ENCODE data around the gene KDM2A.
"Not testable (repeated sequence)": the region's sequence is repeated elsewhere in the genome, so short reads cannot be mapped to it uniquely, and the experiment has no call there.

Gene KDM2A

DNA sequence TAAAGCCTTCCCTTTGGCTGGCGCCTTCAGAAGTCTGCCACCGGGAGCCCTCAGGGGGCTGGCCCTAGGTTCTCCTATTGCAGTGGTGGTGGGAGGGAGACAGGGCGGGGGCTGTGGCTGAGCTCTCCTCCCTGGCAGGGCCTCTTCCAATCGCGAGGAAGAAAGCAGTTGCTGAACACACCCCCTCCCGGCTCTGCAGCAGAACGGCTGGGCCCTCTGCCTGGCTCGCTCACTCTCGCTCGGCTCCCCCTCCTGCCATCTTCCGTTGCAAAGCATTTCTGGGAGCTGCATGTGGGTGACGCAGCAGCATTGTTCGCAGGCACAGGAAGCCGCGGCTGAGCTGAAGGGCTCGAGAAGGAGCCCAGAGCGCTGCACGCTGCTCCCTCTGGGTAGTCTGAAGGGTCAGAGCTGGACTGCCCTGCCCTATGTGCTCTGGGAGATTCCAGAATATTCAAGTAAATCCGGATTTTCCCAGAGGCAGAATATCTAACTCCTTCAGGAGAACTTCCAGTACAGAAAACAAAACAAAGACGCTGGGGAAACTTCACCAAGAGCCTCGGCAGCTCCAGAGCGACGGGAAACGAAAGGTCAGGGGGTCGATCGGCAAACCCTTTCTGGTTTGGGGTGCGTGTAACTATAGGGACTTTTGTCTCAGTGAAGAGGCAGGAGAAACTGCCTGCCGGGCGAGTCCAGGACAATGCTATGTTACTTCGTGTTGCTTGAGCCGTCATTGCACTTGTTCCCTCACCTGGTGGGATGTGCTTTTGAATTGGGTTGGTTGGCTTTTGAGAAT lies 120.9 kb downstream of the KDM2A start:
- peak; percentile 99 for DNase-seq

- peak; percentile 59 for DNase-seq
These were observed 121.7 kb downstream of the KDM2A start for GRCh38 chr11:67240576-67241389.

DNA sequence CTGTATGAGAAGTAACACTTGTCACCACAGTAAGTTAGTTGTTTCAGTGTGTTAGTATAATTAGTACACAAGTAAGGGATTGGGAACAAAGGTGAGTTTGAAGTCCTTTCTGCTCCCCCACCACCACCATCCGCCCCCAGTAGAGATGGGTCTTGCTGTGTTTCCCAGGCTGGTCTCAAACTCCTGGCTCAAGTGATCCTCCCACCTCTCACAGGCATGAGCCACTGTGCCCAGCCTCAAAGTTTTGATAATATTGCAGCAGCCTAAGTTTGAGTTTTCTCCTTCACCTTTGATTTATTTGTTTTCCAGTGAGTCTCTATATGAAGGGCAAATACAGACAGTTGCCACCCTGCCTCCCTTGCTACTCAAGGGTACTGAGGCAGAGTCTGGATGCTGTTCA lies 123.5 kb downstream of the KDM2A start:
- DNase-seq = no peak

GRCh38 chr11:67243051-67243450 lies 124.0 kb downstream of the KDM2A start:
- DNase-seq = no peak

DNA sequence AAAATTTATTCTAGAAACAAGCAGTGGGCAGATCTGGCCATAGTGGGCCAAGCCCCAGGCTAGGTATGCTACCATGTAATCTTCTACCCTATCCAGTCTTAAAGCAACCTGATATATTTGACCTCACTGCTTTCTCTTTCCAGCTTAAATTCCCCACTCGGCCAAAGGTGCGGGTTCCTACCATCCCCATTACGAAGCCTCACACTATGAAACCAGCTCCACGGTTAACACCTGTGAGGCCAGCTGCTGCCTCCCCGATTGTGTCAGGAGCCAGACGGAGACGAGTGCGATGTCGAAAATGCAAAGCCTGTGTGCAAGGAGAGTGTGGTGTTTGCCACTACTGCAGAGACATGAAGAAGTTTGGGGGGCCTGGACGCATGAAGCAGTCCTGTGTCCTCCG lies 126.0 kb downstream of the KDM2A start:
- no peak for DNase-seq

- no peak for DNase-seq
These were observed 129.0 kb downstream of the KDM2A start for GRCh38 chr11:67247946-67248550.

DNA sequence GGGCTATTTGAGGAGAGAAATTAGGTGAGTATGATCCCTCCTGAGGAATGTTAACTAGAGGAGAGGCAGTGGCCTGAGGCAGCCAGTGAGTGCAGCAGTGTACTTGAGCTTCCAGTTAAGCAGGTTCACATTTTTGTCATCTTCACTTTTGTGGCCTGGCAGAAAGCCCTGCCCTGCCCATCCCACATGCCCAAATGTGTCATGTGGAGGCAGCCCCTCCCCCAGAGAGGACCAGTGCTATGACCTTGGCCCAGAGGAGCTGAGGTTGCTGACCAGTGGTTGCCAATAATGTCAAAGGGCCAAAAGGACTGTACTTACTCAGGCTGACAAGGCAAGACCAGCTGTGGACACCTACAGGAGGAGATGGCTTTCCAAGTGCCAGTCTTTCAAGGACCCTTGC lies 129.6 kb downstream of the KDM2A start:
- DNase-seq = no peak

GRCh38 chr11:67250059-67251043 lies 131.3 kb downstream of the KDM2A start:
- DNase-seq = no peak

DNA sequence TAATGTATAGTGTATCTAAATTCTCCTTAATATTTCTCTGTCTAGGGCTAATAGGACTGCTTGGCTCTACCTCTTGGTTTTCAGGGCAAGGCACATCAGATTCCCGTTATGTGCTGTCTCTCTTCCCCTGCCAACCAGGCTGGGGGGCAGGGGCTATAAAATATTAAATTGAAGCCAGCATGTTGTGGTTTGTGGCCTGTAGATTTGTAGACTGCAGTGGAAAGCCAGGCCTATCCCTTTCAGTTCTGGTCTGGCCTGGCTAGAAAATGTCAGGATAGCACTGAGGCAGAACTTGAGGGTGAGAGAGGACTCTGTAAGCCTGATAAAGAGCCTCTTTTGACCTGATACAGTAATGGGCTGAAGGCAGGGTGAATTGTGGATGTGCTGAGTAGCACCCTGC lies 132.8 kb downstream of the KDM2A start:
- no peak for DNase-seq

GRCh38 chr11:67252831-67253239 lies 133.8 kb downstream of the KDM2A start:
- no peak for DNase-seq

- no peak for DNase-seq
These were observed 135.0 kb downstream of the KDM2A start for GRCh38 chr11:67253872-67254624.

GRCh38 chr11:67254798-67255197 lies 135.7 kb downstream of the KDM2A start:
- no peak for DNase-seq

DNA sequence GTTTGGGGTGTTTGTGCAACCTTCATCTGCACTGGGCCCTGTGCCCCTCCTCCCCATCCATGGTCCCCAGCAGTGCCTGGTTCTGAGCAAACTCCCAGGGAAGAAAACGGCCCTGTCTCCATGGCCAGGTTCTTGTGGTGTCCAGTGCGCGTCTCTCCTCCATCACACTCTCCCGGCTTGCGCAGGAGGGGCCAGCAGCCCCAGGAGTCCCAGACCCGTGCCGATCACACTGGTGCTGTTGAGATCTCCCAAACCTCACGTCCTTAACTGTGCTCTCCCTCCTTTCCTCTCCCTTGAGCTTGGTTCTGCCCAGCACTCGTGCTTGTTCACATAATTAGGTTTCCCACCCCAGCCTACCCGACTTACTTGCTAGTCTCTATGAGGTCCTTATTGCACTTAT lies 136.3 kb downstream of the KDM2A start:
- DNase-seq = no peak

- no peak for DNase-seq
These were observed 136.8 kb downstream of the KDM2A start for GRCh38 chr11:67255864-67256263.

DNA sequence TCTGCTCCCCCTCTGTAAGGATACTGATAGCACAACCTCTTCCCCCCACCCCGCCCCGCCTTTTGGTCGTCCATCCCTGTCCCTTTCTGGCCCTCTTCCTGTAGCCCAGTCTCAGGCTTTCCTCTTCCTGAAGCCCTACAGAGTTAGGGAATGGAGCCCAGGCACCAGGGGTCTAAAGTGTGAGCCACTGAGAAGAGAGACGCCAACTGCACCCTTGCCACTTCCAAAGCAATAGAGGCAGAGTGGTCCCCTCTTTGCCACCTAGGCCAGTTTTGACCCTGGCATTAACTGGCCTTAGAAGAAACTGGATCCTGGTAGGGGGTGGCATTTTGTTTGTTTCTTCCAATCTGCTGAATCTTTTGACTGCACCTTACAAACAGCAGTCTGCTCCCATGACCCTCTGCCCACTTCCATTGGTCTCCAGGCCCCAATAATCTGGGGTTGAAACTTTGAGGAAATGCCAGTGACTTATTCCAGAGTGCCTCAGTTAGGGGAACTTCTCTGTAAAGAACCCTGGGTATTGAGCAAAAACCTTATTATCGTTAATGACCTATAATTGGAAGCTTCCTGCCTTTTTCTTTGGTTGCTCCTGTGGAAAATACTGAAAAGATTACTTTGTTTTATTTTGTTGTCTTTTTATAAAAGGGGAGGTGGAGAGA lies 137.5 kb downstream of the KDM2A start:
- no peak for DNase-seq

DNA sequence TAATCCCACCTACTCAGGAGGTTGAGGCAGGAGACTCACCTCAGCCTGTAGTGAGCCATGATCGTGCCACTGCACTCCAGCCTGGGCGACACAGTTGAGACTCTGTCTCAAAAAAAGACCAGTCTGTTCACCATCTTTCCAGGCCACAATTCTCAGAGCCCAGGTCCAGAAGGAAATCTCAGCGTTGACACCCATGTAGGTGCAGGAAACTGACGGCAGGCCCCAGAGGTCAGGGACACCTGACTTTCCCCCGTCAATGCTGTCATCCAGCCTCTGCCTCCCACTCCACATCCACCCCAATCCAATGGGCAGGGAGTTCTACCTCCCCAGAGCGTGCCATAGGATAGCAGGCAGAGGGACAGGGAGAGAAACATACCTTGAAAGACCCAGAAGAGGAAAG lies 141.3 kb downstream of the KDM2A start:
- no peak for DNase-seq

DNA sequence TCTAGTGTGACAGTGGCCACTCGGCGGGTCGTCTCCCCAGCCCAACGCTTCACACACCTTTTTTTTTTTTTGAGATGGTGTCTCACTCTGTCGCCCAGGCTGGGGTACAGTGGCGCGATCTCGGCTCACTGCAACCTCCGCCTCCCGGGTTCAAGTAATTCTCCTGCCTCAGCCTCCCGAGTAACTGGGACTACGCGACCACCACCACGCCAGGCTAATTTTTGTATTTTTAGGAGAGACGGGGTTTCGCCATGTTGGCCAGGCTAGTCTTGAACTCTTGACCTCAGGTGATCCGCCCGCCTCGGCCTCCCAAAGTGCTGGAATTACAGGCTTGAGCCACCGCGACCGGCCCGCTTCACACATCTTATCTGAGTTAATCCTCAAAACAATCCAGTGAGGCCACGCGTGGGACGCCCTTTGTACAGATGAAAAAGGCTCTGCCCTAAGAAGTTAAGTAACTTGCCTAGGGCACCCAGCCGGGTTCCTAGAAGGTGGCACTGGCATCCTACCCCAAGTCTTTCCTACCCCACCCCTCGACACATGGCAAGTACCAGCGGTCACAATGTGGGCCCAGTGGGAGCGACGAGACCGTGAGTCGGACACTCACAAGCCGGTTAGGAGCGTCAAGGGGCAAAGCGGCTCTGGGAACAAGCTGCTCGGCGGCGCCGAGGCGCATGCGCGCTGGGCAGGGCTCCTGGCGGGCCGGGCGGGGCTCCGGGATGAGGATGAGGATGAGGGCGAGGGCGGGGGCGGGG lies 142.0 kb downstream of the KDM2A start:
- not testable (repeated sequence) for DNase-seq

- no peak for DNase-seq
These were observed 142.5 kb downstream of the KDM2A start for GRCh38 chr11:67261640-67261945.

DNA sequence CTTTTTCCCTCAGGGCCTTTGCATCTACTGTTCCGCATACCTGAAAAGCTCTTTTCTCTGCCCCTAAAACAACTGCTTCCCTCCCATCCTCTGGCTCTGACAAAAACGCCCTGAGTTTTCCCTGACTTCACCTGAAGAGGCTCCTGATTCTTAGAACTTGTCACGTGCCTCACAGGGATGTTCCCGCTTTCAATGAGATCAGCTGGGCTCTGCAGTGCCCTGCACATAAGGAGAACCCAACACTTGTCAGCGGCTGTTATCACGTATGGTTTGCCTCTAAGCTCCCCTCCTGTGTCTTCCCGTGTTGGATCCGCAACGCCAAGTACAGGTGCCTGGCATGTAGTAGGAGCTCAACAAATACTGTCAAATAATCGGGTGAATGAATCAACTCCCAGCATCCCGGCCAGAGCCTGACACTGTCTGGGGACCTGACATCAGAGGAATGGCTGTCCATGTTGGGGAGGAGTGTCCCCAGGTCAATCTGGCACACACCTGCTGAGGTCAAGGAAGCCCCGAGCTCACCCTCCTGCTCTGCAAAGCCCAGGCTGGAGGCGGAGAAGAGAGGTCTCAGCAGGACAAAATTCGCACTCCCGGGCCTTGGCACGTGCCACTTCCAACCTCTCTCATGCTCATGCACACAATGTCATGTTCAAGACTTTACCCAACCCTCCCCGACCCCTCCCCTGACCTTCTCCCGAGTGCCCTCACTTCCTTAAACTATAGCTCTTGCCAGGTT lies 143.1 kb downstream of the KDM2A start:
- no peak for DNase-seq
